ENCODE measurements around the gene SLFN11. TPM values are rescaled to one million over a fixed set of nuclear protein-coding genes. Genes with fewer than 3 reads are reported as not detected.

SLFN11 gene
- total and polyA plus RNA-seq, 2 experiments from 2014 or later, result 2.5 to 8.3 TPM

GRCh38 chr17:35345445-35345925 lies 27.9 kb downstream of the SLFN11 start:
- no peak for DNase-seq (ENCODE audit: low spot score)
- Histone ChIP-seq H3K9me3 (ENCODE audit: low read depth) (no peaks in the 10 kb centered on the region), H3K4me3 (no peak overlapping the region), H3K27ac (no peak overlapping the region), H3K9me2 (replicated peaks; ENCODE audit: insufficient read depth) (no peaks in the 10 kb centered on the region), H3K4me2 (peak overlapping the region; percentile 81), H3K79me2 (no peaks in the 10 kb centered on the region), H2AFZ (peak overlapping the region; percentile 51), H3K4me1 (ENCODE audit: insufficient read depth) (peaks cover 7% of the 10 kb centered on the region), H4K20me1 (ENCODE audit: insufficient read depth, poor library complexity, severe bottlenecking) (no peaks in the 10 kb centered on the region), H3K36me3 (replicated peaks; ENCODE audit: insufficient read depth, low read depth) (no peaks in the 10 kb centered on the region), H3K27me3 (peaks cover 52% of the 10 kb centered on the region)
- 20% methylated on average over 21 of the region's 25 CpGs for WGBS (ENCODE audit: low lambda C conversion rate, missing lambda C conversion rate)
- no peak for TF ChIP-seq CTCF (IDR thresholded peaks at IDR 0.05; ENCODE audit: poor library complexity)
- peak; percentile 60 for TF ChIP-seq EZH2 (IDR thresholded peaks at IDR 0.05; ENCODE audit: borderline replicate concordance)

GRCh38 chr17:35344262-35344661 lies 29.2 kb downstream of the SLFN11 start:
- H3K79me2 ChIP-seq, result no peaks in the 10 kb centered on the region
- no peaks in the 10 kb centered on the region for H3K9me2 ChIP-seq (replicated peaks; ENCODE audit: insufficient read depth)
- TF ChIP-seq EZH2phosphoT487 (IDR thresholded peaks at IDR 0.05; ENCODE audit: low read depth, severe bottlenecking, unreplicated experiment) (no peak), CTCF (IDR thresholded peaks at IDR 0.05; ENCODE audit: poor library complexity) (no peak), EZH2 (IDR thresholded peaks at IDR 0.05; ENCODE audit: borderline replicate concordance) (no peak)
- no peak overlapping the region for H3K27ac ChIP-seq
- H3K9me3 ChIP-seq (ENCODE audit: low read depth), result no peaks in the 10 kb centered on the region
- no peak overlapping the region for H3K4me2 ChIP-seq
- no peaks in the 10 kb centered on the region for H4K20me1 ChIP-seq (ENCODE audit: insufficient read depth, poor library complexity, severe bottlenecking)
- 91% methylated on average over 3 of the region's 3 CpGs for WGBS (ENCODE audit: low lambda C conversion rate, missing lambda C conversion rate)
- no peak overlapping the region for H2AFZ ChIP-seq
- no peak for DNase-seq (ENCODE audit: low spot score)
- H3K27me3 ChIP-seq, result peaks cover 52% of the 10 kb centered on the region
- peaks cover 7% of the 10 kb centered on the region for H3K4me1 ChIP-seq (ENCODE audit: insufficient read depth)
- H3K36me3 ChIP-seq (replicated peaks; ENCODE audit: insufficient read depth, low read depth), result no peaks in the 10 kb centered on the region
- H3K4me3 ChIP-seq, result no peak overlapping the region

- Histone ChIP-seq H3K4me2 (no peak overlapping the region), H4K20me1 (ENCODE audit: insufficient read depth, poor library complexity, severe bottlenecking) (no peaks in the 10 kb centered on the region), H3K79me2 (no peaks in the 10 kb centered on the region), H3K9me3 (ENCODE audit: low read depth) (no peaks in the 10 kb centered on the region), H3K27me3 (peaks cover 46% of the 10 kb centered on the region), H3K9me2 (replicated peaks; ENCODE audit: insufficient read depth) (no peaks in the 10 kb centered on the region), H2AFZ (no peak overlapping the region), H3K4me3 (no peak overlapping the region), H3K4me1 (ENCODE audit: insufficient read depth) (peaks cover 7% of the 10 kb centered on the region), H3K27ac (no peak overlapping the region), H3K36me3 (replicated peaks; ENCODE audit: insufficient read depth, low read depth) (no peaks in the 10 kb centered on the region)
- TF ChIP-seq CTCF (IDR thresholded peaks at IDR 0.05; ENCODE audit: poor library complexity) (no peak), EZH2phosphoT487 (IDR thresholded peaks at IDR 0.05; ENCODE audit: low read depth, severe bottlenecking, unreplicated experiment) (no peak), EZH2 (IDR thresholded peaks at IDR 0.05; ENCODE audit: borderline replicate concordance) (no peak)
- DNase-seq (ENCODE audit: low spot score), result no peak
Measured at GRCh38 chr17:35342276-35342675, 31.1 kb downstream of the SLFN11 start.

Measured in hepatocyte (in vitro differentiated cells).